ENCODE data around the gene CD33. TPM values are rescaled to one million over a fixed set of nuclear protein-coding genes. Genes with fewer than 3 reads are reported as not detected.

The CD33 gene
- total RNA-seq, 1 experiment from 2014 or later: 0.31 TPM

GRCh38 chr19:51183629-51184028 lies 41.3 kb upstream of the CD33 start (continued):
- TF ChIP-seq AR (CRISPR knock-in tag; IDR thresholded peaks at IDR 0.05) (no peak), AFF4 (CRISPR knock-in tag; IDR thresholded peaks at IDR 0.05; ENCODE audit: borderline replicate concordance) (no peak), GRHL2 (CRISPR knock-in tag; IDR thresholded peaks at IDR 0.05; ENCODE audit: insufficient replicate concordance, severe bottlenecking) (no peak), KAT7 (CRISPR knock-in tag; IDR thresholded peaks at IDR 0.05; ENCODE audit: borderline replicate concordance) (no peak), GABPB1 (CRISPR knock-in tag; IDR thresholded peaks at IDR 0.05) (no peak)

GRCh38 chr19:51185069-51185867 lies 39.6 kb upstream of the CD33 start:
- Mint-ChIP-seq H3K36me3 (no peaks in the 10 kb centered on the region), H3K4me3 (no peak overlapping the region), H3K27ac (no peak overlapping the region), H3K4me1 (0 out of 2 replicates have a peak, but pooled peaks cover 4% of the 10 kb centered on the region), H3K9me3 (no peaks in the 10 kb centered on the region), H3K27me3 (ENCODE audit: low read depth) (peaks cover 35% of the 10 kb centered on the region)
- CTCF ChIA-PET: interaction anchor here (1.5 kb wide), 1 partner anchor 27 kb away, joined by 5 read pairs; no protein-coding TSS in a partner anchor
- DNase-seq (ENCODE audit: low spot score) (no peak), ATAC-seq (no peak)
- POLR2A ChIA-PET: no interaction called here
- TF ChIP-seq ZMAT4 (CRISPR knock-in tag; IDR thresholded peaks at IDR 0.05) (no peak), JAZF1 (CRISPR knock-in tag; IDR thresholded peaks at IDR 0.05) (no peak), CTCF (IDR thresholded peaks at IDR 0.05) (no peak), E2F5 (CRISPR knock-in tag; IDR thresholded peaks at IDR 0.05) (no peak), CDX4 (CRISPR knock-in tag; IDR thresholded peaks at IDR 0.05; ENCODE audit: borderline replicate concordance) (no peak), IRF2 (CRISPR knock-in tag; IDR thresholded peaks at IDR 0.05; ENCODE audit: borderline replicate concordance, low read depth) (no peak), ATF2 (CRISPR knock-in tag; IDR thresholded peaks at IDR 0.05; ENCODE audit: borderline replicate concordance, low read depth) (no peak), ARID4B (CRISPR knock-in tag; IDR thresholded peaks at IDR 0.05; ENCODE audit: borderline replicate concordance) (no peak), TP53 (CRISPR knock-in tag; IDR thresholded peaks at IDR 0.05) (no peak), NR1H2 (CRISPR knock-in tag; IDR thresholded peaks at IDR 0.05) (no peak)
